Adrenal gland (tissue), 12 donors: Measurements from ENCODE around the gene ACR. TPM values are rescaled to one million over a fixed set of nuclear protein-coding genes. Genes with fewer than 3 reads are reported as not detected.

Experiments used
- DNase-seq, 7 donors: peaks; one replicate each; pipeline ENCODE4 v3.0.0-alpha.2; 2019 to 2020
- H3K27ac ChIP-seq, 5 donors: fragments of 200-600 bp; sonication (generic) in 4 of 5; 1 replicate in 3 of 5; 2 replicates in 2 of 5; pipeline versions ENCODE4 v1.5.1 to v1.8.0; 2016 to 2020; ENCODE audit warnings: mild to moderate bottlenecking in 1 of 5
- H3K27me3 ChIP-seq: fragments of 200-600 bp; 2 replicates; pipeline ENCODE4 v1.8.0; 2021
- H3K36me3 ChIP-seq, 2 donors: fragments of 200-600 bp; replicated peaks in 1 of 2; 1 replicate in 1 of 2; 2 replicates in 1 of 2; pipeline versions ENCODE4 v1.5.1 to v1.8.0; 2018 to 2022
- H3K4me1 ChIP-seq, 2 donors: fragments of 200-600 bp; replicated peaks in 1 of 2; 1 replicate in 1 of 2; 2 replicates in 1 of 2; pipeline versions ENCODE4 v1.5.1 to v1.8.0; 2018 to 2021
- H3K4me3 ChIP-seq, 4 donors: fragments of 200-600 bp; sonication (generic) in 3 of 4; one replicate each; pipeline ENCODE4 v1.5.1; 2016 to 2018
- H3K9me3 ChIP-seq, 3 donors: fragments of 200-600 bp; sonication (generic) in 1 of 3; replicated peaks in 1 of 3; 1 replicate in 2 of 3; 2 replicates in 1 of 3; pipeline versions ENCODE4 v1.5.1 to v1.8.0; 2016 to 2021
- POLR2A ChIP-seq, 2 donors: fragments of 450-650 bp; IDR thresholded peaks; one replicate each; pipeline ENCODE4 v1.6.1; 2017; ENCODE audit warnings: antibody characterized with exemption in 2 of 2, mild to moderate bottlenecking in 2 of 2, moderate library complexity in 1 of 2
- WGBS, 4 donors: extraction: QIAGEN DNeasy Blood & Tissue Kit in 2 of 4; methylation state at CpG; one replicate each; pipeline versions ENCODE4 v1.1.5 to v1.1.7; 2013 to 2017; 5-methylcytosine and 5-hydroxymethylcytosine counted together
- intact Hi-C, 2 donors: fragments of 100-400 bp; cut with DNase I; formaldehyde crosslinking; loops; one replicate each; pipeline versions ENCODE4 v1.14.1 to v1.15.0; 2022 to 2023
- polyA plus RNA-seq, 3 donors: library from polyadenylated mRNA; stranded (reverse); fragments of 200-250 nt in 2 of 3; fragments of 350-450 nt in 1 of 3; fragmentation: Illumina TruSeq in 1 of 3; extraction: RNeasy Lipid Tissue Mini Kit (QIAGEN cat#74804) in 1 of 3; gene quantifications; one replicate each; pipeline ENCODE4 v1.2.3, GENCODE V29; 2013 to 2014
- total RNA-seq, 9 donors: library from RNA; depleted of rRNA in 4 of 9; stranded (reverse); fragments of >200 nt in 4 of 9; fragments of 120-200 nt in 1 of 9; fragmentation: NEBNext Ultra II Directional in 1 of 9; extraction: Animal tissue kit (Norgen Biotek cat#: 25700) in 1 of 9; gene quantifications; one replicate each; pipeline versions ENCODE4 v1.1.0 to v1.2.4, GENCODE V29; 2013 to 2023
- TF ChIP-seq, protein P1 (sequence below), 6 experiments: fragments of 450-650 bp in 4 of 6; fragments of 200-600 bp in 2 of 6; sonication (generic) in 1 of 6; IDR thresholded peaks; 1 replicate in 5 of 6; 2 replicates in 1 of 6; pipeline versions ENCODE4 v1.5.1 to v1.8.0; 2016 to 2021; ENCODE audit warnings: antibody characterized with exemption in 6 of 6, mild to moderate bottlenecking in 2 of 6, moderate library complexity in 1 of 6
- donor health status: healthy with polysubstance abuse.
- donor health status: Bipolar disorder and iron deficiency.
- donor health status: DM: yes; HTN: yes; CAD: no.
- donor health status: DM: no; HTN: no; CAD: no.
- donor health status: DM: no; HTN: no; CAD: no.
- donor health status: DM: yes; HTN: yes; CAD: no.

Gene ACR
- total and polyA plus RNA-seq, 12 donors: 0.13 to 1.5 (median 0.53) TPM; not detected in 4

DNA sequence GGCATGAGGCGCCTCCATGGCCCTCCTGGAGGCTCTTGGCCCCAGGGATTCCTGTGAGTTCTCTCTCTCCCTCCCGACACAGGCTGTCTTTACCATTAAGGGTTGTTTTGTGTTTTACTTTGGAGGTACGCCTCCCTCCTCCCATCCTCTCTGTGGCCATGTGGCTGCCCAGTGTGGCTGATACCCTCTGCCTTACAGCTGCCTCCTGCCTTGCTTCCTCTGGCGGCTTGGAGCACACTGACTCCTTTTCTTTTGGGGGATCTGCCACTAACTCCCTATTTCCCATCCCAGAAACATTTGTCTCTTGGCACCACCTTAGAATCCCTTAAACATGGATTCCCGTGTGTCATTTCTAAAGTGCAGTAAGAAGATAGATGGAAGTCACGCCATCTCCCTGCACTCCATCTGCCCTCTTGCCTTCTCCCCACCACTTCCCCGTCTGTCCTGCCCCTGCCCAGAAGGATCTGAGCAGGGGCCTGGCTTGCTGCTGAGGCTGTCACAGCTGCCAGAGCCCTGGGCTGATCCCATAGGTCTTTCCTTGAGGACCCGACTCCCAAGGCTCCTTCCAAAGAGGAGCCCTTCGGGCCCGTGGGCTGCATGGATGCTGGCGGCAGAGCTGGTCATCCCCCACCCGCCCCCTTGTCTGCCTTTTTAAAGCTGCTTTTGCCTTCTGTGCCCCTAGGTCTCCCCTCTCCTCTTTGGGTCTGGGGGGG, 15.1 kb upstream of the ACR start:
- Histone ChIP-seq H3K36me3 (peaks cover 0 to 7% of the 10 kb centered on the region in 2 donors), H3K9me3 (no peaks in the 10 kb centered on the region), H3K4me3 (no peak overlapping the region), H3K27me3 (peaks cover 8% of the 10 kb centered on the region), H3K4me1 (no peaks in the 10 kb centered on the region), H3K27ac (no peak overlapping the region)
- 81 to 91% (median 84%) methylated on average over 11 to 12 of the region's 12 CpGs for WGBS, 4 donors
- TF ChIP-seq POLR2A (IDR thresholded peaks at IDR 0.05): no peak
- no peak for DNase-seq
- intact Hi-C loops: no loop called here

DNA sequence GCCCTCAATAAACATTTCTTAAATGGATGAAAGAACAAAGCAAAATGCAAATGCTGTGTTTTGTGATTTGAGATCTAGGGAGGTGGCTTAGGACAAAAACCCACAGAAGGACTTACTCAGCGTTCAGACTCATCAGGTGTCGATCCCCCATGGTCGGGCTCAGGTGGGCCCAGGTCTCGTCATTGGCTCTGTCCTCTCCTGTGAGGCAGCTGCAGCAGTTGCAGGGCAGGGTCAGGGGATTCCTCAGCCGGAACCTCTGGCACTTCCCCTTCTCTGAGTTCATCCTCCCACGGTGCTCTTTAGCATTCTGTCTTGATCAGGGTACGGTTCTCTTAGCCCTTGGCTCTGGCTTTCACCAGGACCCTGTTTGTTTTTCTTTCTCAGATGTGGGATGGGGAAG, 14.0 kb upstream of the ACR start:
- Histone ChIP-seq H3K36me3 (peaks cover 0 to 7% of the 10 kb centered on the region in 2 donors), H3K27ac (no peak overlapping the region), H3K4me1 (no peaks in the 10 kb centered on the region), H3K27me3 (peaks cover 8% of the 10 kb centered on the region), H3K9me3 (no peaks in the 10 kb centered on the region), H3K4me3 (no peak overlapping the region)
- DNase-seq: no peak
- TF ChIP-seq, protein P1, sequence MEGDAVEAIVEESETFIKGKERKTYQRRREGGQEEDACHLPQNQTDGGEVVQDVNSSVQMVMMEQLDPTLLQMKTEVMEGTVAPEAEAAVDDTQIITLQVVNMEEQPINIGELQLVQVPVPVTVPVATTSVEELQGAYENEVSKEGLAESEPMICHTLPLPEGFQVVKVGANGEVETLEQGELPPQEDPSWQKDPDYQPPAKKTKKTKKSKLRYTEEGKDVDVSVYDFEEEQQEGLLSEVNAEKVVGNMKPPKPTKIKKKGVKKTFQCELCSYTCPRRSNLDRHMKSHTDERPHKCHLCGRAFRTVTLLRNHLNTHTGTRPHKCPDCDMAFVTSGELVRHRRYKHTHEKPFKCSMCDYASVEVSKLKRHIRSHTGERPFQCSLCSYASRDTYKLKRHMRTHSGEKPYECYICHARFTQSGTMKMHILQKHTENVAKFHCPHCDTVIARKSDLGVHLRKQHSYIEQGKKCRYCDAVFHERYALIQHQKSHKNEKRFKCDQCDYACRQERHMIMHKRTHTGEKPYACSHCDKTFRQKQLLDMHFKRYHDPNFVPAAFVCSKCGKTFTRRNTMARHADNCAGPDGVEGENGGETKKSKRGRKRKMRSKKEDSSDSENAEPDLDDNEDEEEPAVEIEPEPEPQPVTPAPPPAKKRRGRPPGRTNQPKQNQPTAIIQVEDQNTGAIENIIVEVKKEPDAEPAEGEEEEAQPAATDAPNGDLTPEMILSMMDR (IDR thresholded peaks at IDR 0.05): no peak
- TF ChIP-seq POLR2A (IDR thresholded peaks at IDR 0.05): no peak
- 73 to 84% (median 76%) methylated on average over 7 of the region's 7 CpGs for WGBS, 4 donors
- intact Hi-C loops: no loop called here

DNA sequence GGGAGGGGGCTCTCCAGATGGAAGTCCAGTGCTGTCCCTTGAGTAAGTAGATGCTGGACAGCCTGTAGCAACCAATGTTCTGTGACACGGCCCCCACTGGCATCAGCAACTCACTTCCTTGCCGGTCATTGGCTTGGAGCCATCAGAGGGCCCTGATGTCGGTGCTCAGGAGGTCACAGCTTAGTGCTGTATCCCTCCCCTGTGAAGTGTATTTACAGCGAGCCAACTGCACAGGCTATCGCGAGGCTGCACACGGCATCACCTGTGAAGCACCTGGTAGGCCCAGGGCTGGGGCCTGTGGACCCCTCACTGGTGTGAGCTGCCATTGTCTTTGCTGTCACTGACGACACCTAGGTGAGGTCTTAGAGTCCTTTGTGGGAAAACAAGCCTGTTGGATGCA, 13.4 kb upstream of the ACR start:
- Histone ChIP-seq H3K4me3 (no peak overlapping the region), H3K4me1 (no peaks in the 10 kb centered on the region), H3K9me3 (no peaks in the 10 kb centered on the region), H3K27me3 (peaks cover 5% of the 10 kb centered on the region), H3K27ac (no peak overlapping the region), H3K36me3 (peaks cover 0 to 7% of the 10 kb centered on the region in 2 donors)
- no peak for DNase-seq
- intact Hi-C loops: no loop called here
- no peak for TF ChIP-seq POLR2A (IDR thresholded peaks at IDR 0.05)
- TF ChIP-seq, protein P1 (IDR thresholded peaks at IDR 0.05): no peak
- 75 to 88% (median 82%) methylated on average over 6 to 8 of the region's 8 CpGs for WGBS, 4 donors

GRCh38 chr22:50725597-50725996, 12.4 kb upstream of the ACR start:
- H3K9me3 ChIP-seq: no peaks in the 10 kb centered on the region
- H3K27ac ChIP-seq: no peak overlapping the region
- intact Hi-C loops: no loop called here
- H3K4me3 ChIP-seq: no peak overlapping the region
- TF ChIP-seq, protein P1 (IDR thresholded peaks at IDR 0.05): no peak
- no peaks in the 10 kb centered on the region for H3K4me1 ChIP-seq
- H3K36me3 ChIP-seq: peaks cover 0 to 7% of the 10 kb centered on the region in 2 donors
- H3K27me3 ChIP-seq: peaks cover 2% of the 10 kb centered on the region
- 80 to 91% (median 89%) methylated on average over 3 to 7 of the region's 7 CpGs for WGBS, 4 donors
- no peak for DNase-seq
